HepG2 (cell line): ENCODE data around the gene TULP4. TPM values are rescaled to one million over a fixed set of nuclear protein-coding genes. Genes with fewer than 3 reads are reported as not detected.

ENCODE experiments used
- BHLHE40 ChIP-seq: IDR thresholded peaks from 2 replicates; pipeline ENCODE4 v1.6.1; 2011; ENCODE audit warnings: low read length, improper control_type of control experiment
- EP300 ChIP-seq, 3 experiments: sonication (generic) in 1 of 3; formaldehyde crosslinking in 1 of 3; IDR thresholded peaks; 2 replicates each; pipeline versions ENCODE4 v1.5.1 to v1.6.1; 2011 to 2020; ENCODE audit warnings: low read depth in 2 of 3, low read length in 2 of 3, borderline replicate concordance in 1 of 3, improper control_type of control experiment in 1 of 3, mild to moderate bottlenecking in 1 of 3, missing genetic modification reagents in 1 of 3, moderate library complexity in 1 of 3
- GPBP1L1 ChIP-seq: sonication (generic); formaldehyde crosslinking; IDR thresholded peaks from 2 replicates; pipeline ENCODE4 v1.5.0; 2020; ENCODE audit warnings: mild to moderate bottlenecking, missing genetic modification reagents
- HBP1 ChIP-seq: IDR thresholded peaks from 2 replicates; pipeline ENCODE4 v1.6.1; 2016; ENCODE audit warnings: low read depth, control low read depth
- MEIS2 ChIP-seq: sonication (generic); formaldehyde crosslinking; IDR thresholded peaks from 2 replicates; pipeline ENCODE4 v1.9.0; 2021; ENCODE audit warnings: mild to moderate bottlenecking, missing genetic modification reagents
- MXI1 ChIP-seq: IDR thresholded peaks from 3 replicates; pipeline ENCODE4 v1.6.1; 2012; ENCODE audit warnings: low read depth, low read length, inconsistent platforms, borderline replicate concordance
- NFKB2 ChIP-seq: sonication (generic); formaldehyde crosslinking; IDR thresholded peaks from 2 replicates; pipeline ENCODE4 v1.4.0; 2020; ENCODE audit warnings: missing genetic modification reagents, borderline replicate concordance
- PHF5A ChIP-seq: IDR thresholded peaks from one replicate; pipeline ENCODE4 v1.6.1; 2018; ENCODE audit warnings: low read depth, missing genetic modification reagents; ENCODE audit not compliant: unreplicated experiment
- POLR2AphosphoS2 ChIP-seq: IDR thresholded peaks from 2 replicates; pipeline ENCODE4 v1.6.1; 2011; ENCODE audit warnings: low read depth, low read length, improper control_type of control experiment
- TBP ChIP-seq: sonication (generic); formaldehyde crosslinking; IDR thresholded peaks from 2 replicates; pipeline ENCODE4 v1.5.0; 2020; ENCODE audit warnings: missing genetic modification reagents
- ZBTB25 ChIP-seq: IDR thresholded peaks from 2 replicates; pipeline ENCODE4 v1.6.1; 2018; ENCODE audit warnings: missing genetic modification reagents
- ZBTB8A ChIP-seq: sonication (generic); formaldehyde crosslinking; IDR thresholded peaks from 2 replicates; pipeline ENCODE4 v1.4.0; 2020; ENCODE audit warnings: mild to moderate bottlenecking, low read depth, missing genetic modification reagents, borderline replicate concordance
- ZMAT3 ChIP-seq: sonication (generic); formaldehyde crosslinking; conservative IDR thresholded peaks from 2 replicates; pipeline ENCODE4 v1.7.0; 2021; ENCODE audit warnings: missing genetic modification reagents
- ZNF432 ChIP-seq: sonication (generic); formaldehyde crosslinking; IDR thresholded peaks from 2 replicates; pipeline ENCODE4 v1.5.0; 2020; ENCODE audit warnings: missing genetic modification reagents, mild to moderate bottlenecking, borderline replicate concordance
- ZNF530 ChIP-seq: sonication (generic); formaldehyde crosslinking; IDR thresholded peaks from 2 replicates; pipeline ENCODE4 v1.5.0; 2020; ENCODE audit warnings: low read depth, mild to moderate bottlenecking, missing genetic modification reagents
- ZNF749 ChIP-seq: sonication (generic); formaldehyde crosslinking; IDR thresholded peaks from 2 replicates; pipeline ENCODE4 v1.8.0; 2022; ENCODE audit warnings: mild to moderate bottlenecking, missing genetic modification reagents, moderate library complexity, borderline replicate concordance
- ZNF784 ChIP-seq: sonication (generic); formaldehyde crosslinking; IDR thresholded peaks from 2 replicates; pipeline ENCODE4 v1.5.1; 2020; ENCODE audit warnings: missing genetic modification reagents, mild to moderate bottlenecking, borderline replicate concordance
- ZNF800 ChIP-seq: sonication (generic); formaldehyde crosslinking; IDR thresholded peaks from 2 replicates; pipeline ENCODE4 v1.4.0; 2020; ENCODE audit warnings: missing genetic modification reagents
- polyA plus RNA-seq, 8 experiments: library from polyadenylated mRNA; depleted of rRNA in 3 of 8; stranded (reverse) in 7 of 8; unstranded in 1 of 8; fragments of >200 nt; fragmentation: Illumina TruSeq in 4 of 8; extraction: Trizol in 4 of 8; gene quantifications; 2 replicates each; pipeline versions ENCODE4 v1.2.1 to v1.2.3, GENCODE V29; 2011 to 2016; ENCODE audit warnings: low read depth in 4 of 8, missing spikeins in 1 of 8, mixed read lengths in 1 of 8; ENCODE audit not compliant: insufficient read depth in 1 of 8
- total RNA-seq, 5 experiments: library from RNA; depleted of rRNA; stranded (reverse); fragments of >200 nt; fragmentation: Illumina TruSeq; extraction: Trizol; gene quantifications; 2 replicates each; pipeline ENCODE4 v1.2.3, GENCODE V29; 2016; ENCODE audit warnings: low read depth in 1 of 5
- TF ChIP-seq, protein P1 (sequence below): IDR thresholded peaks from 2 replicates; pipeline ENCODE4 v1.6.1; 2016; ENCODE audit warnings: missing genetic modification reagents, missing compliant biosample characterization

TULP4 gene
- total and polyA plus RNA-seq, 2 of the 13 experiments (the other 11 are each of a cell fraction or from before 2014, with no cell fraction given) = 21.1 to 122 TPM

- TF ChIP-seq ZNF800 (CRISPR knock-in tag) (peak; percentile 97), ZNF784 (CRISPR knock-in tag) (peak; percentile 75; the same call in 1 of the 2 replicates), ZNF432 (CRISPR knock-in tag) (no peak), POLR2AphosphoS2 (no peak), ZMAT3 (CRISPR knock-in tag) (peak; percentile 100), MXI1 (peak; percentile 82; the same call in 2 of the 3 replicates), ZNF530 (CRISPR knock-in tag) (peak; percentile 96), BHLHE40 (no peak), ZNF749 (CRISPR knock-in tag) (peak; percentile 96), GPBP1L1 (CRISPR knock-in tag) (no peak), HBP1 (CRISPR knock-in tag) (peak; percentile 97), NFKB2 (peak; percentile 99), TBP (CRISPR knock-in tag) (peak; percentile 74; the same call in 1 of the 2 replicates), ZBTB25 (CRISPR knock-in tag) (peak; percentile 99), ZBTB8A (CRISPR knock-in tag) (no peak), PHF5A (CRISPR knock-in tag) (no peak), EP300 (IDR thresholded peaks at IDR 0.05; ENCODE audit: low read depth in 2 of 2, low read length in 2 of 2) (no peak), EP300 (CRISPR knock-in tag; IDR thresholded peaks at IDR 0.05; ENCODE audit: borderline replicate concordance) (peak; percentile 52), MEIS2 (CRISPR knock-in tag) (peak; percentile 97)
- TF ChIP-seq, protein P1, sequence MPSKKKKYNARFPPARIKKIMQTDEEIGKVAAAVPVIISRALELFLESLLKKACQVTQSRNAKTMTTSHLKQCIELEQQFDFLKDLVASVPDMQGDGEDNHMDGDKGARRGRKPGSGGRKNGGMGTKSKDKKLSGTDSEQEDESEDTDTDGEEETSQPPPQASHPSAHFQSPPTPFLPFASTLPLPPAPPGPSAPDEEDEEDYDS = peak; percentile 72; the same call in 1 of the 2 replicates
Measured at GRCh38 chr6:158536084-158536890, 224.0 kb downstream of the TULP4 start (continued).
